Measurements from ENCODE around the gene CLN6. TPM values are rescaled to one million over a fixed set of nuclear protein-coding genes. Genes with fewer than 3 reads are reported as not detected.
"Not testable (repeated sequence)": the region's sequence is repeated elsewhere in the genome, so short reads cannot be mapped to it uniquely, and the experiment has no call there.

CLN6 gene
- total RNA-seq, 4 donors from 2014 or later = 20.3 to 38.1 (median 27.9) TPM

DNA sequence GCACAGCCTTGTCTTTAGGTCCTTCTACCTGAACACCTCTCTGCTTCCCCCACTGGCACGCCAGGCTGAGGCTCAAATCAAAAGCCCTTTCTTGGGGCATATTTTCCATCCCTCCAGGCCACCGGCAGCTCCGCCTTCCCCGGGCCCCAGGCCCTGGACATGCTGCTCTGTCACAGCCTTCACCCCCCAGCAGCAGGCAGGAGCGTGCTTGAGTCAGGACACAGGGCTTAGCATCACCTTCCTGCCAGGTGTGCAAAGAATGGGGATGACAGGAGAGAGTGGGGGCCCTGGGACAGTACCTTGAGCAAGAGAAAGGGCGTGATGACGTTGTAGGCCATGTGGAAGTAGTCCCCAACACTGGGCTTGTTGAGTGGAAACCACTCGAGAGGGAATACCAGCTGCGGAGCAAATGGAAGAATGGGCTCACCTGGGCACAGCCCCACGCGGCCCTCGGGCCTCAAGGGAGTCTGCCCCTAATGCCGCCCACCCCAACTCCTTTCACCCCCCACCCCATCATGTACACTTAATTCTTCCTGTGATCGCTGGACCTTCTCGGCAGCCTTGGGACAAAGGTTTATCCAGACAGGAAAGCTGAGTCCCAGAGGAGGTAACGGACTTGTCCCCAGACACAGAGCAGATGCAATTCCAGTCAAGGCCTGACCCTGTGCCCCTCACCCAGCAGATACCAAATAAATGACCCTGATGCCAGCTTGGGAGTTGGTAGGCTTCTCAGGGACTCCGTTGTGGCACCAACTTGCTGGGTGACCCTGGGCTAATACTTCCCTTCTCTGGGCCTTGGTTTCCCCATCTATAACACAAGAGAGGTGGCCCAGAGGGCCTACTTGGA is 15.3 kb downstream of the CLN6 start:
- peak; percentile 39 to 61 for DNase-seq (ENCODE audit: low spot score in 2 of 2)
- 94% methylated on average over 15 of the region's 17 CpGs for WGBS
- TF ChIP-seq POLR2A (IDR thresholded peaks at IDR 0.05) (no peak), EP300 (IDR thresholded peaks at IDR 0.05) (no peak), POLR2AphosphoS5 (IDR thresholded peaks at IDR 0.05) (no peak)
- TF ChIP-seq, protein P1, sequence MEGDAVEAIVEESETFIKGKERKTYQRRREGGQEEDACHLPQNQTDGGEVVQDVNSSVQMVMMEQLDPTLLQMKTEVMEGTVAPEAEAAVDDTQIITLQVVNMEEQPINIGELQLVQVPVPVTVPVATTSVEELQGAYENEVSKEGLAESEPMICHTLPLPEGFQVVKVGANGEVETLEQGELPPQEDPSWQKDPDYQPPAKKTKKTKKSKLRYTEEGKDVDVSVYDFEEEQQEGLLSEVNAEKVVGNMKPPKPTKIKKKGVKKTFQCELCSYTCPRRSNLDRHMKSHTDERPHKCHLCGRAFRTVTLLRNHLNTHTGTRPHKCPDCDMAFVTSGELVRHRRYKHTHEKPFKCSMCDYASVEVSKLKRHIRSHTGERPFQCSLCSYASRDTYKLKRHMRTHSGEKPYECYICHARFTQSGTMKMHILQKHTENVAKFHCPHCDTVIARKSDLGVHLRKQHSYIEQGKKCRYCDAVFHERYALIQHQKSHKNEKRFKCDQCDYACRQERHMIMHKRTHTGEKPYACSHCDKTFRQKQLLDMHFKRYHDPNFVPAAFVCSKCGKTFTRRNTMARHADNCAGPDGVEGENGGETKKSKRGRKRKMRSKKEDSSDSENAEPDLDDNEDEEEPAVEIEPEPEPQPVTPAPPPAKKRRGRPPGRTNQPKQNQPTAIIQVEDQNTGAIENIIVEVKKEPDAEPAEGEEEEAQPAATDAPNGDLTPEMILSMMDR (IDR thresholded peaks at IDR 0.05) = no peak
- no peaks in the 10 kb centered on the region for H3K9me3 ChIP-seq
- H3K36me3 ChIP-seq = peaks cover 23% of the 10 kb centered on the region
- no peaks in the 10 kb centered on the region for H3K27me3 ChIP-seq
- no peak overlapping the region for H3K27ac ChIP-seq
- no peak overlapping the region for H3K4me3 ChIP-seq
- peaks cover 8% of the 10 kb centered on the region for H3K4me1 ChIP-seq

DNA sequence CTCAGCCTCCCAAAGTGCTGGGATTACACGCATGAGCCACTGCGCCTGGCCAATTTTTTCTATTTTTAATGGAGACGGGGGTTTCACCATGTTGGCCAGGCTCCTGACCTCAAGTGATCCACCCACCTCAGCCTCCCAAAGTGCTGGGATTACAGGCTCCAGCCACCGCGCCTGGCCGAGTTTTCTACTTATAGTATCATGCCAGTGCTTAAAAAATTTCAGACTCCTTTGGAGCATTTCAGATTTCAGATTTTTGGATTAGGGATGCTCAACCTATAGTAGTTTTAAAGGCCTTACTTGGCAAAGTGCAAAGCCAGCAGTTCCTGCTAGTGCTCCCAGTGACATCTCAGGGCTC is 16.1 kb downstream of the CLN6 start:
- H3K4me3 ChIP-seq, H3K9me3 ChIP-seq, H3K27ac ChIP-seq, H3K27me3 ChIP-seq: not testable (repeated sequence)
- Histone ChIP-seq H3K36me3 (peaks cover 27% of the 10 kb centered on the region), H3K4me1 (peaks cover 11% of the 10 kb centered on the region)
- WGBS = 96% methylated on average over 6 of the region's 6 CpGs
- peak; percentile 19 to 44 for DNase-seq (ENCODE audit: low spot score in 2 of 2)

DNA sequence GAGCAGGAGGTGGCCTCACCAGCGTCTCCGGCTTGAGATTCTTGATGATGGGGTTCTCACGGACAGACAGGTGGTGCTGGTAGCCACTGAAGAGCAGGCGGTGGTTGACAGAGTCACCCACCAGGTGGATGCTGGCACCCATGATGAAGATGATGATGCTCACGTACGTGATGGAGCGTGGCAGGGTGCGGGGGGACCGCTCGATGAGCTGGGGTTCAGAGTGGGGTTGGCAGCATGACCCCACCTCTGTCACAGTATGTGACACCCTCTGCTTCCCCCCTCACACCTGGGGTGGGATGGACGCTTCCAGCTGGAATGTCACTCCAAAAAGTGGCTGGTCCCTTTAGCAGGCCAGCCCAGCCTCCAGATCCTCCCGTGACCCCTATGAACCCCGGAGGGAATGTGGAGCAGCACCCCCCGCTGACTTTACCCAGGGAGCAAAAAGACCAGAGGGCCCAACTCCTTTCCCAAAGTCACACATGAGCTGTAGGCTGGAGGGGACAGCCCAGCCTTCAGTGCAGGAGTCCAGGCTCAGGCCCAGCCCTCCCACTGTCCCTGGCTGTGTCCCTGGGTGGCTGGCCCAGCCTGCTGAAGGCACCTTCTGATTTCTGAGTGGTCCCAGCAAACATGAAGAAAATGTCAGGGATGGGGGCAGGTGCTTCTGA is 17.7 kb downstream of the CLN6 start:
- peak; percentile 53 to 72 for DNase-seq (ENCODE audit: low spot score in 2 of 2)
- Histone ChIP-seq H3K4me3 (no peak overlapping the region), H3K9me3 (no peaks in the 10 kb centered on the region), H3K36me3 (peaks cover 20% of the 10 kb centered on the region), H3K27me3 (no peaks in the 10 kb centered on the region), H3K27ac (no peak overlapping the region), H3K4me1 (peaks cover 12% of the 10 kb centered on the region)
- WGBS = 98% methylated on average over 11 of the region's 14 CpGs
- TF ChIP-seq POLR2A (IDR thresholded peaks at IDR 0.05) = no peak
- TF ChIP-seq, protein P1 (IDR thresholded peaks at IDR 0.05) = no peak
- no peak for TF ChIP-seq EP300 (IDR thresholded peaks at IDR 0.05)
- no peak for TF ChIP-seq POLR2AphosphoS5 (IDR thresholded peaks at IDR 0.05)

DNA sequence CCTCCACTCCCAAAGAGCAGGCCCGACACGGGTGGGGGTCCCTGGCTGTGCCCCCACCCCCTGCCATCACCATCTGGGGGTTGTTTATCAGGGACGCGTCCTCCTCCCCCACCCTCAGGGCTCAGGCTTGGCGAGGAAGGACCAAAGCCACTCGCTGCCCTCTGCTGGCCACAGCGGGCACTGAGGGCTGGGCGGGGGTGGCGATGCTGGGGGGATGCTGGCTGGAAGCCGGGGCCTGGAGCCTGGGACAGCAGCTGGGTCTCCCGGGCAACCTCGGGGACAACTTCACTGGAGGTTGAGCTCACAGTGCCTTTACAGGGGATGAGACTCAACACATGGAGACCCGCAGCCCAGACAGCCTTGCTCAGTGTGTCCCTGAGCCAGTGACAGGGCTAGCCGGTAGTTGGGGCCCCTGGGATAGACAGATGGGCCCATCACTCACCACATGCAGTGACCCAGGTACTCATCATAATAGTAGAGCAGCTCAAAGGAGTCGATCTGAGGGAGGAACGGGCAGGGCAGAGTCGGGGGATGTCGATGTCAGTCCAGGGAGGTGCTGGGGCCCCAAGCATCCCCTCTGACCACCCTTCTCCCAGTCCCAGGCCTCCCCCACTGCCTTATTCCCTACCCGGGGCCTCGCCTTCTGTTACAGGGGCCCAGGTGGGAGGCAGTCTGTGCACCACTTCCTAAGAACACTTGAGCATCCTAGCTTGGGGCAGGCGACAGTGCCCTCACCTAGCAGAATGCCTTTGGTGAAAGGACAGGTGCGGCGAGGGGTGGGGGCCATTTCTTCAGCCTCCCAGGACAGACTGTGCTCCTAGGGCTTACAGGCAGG is 18.5 kb downstream of the CLN6 start:
- H3K4me1 ChIP-seq = peaks cover 16% of the 10 kb centered on the region
- 61% methylated on average over 16 of the region's 23 CpGs for WGBS
- H3K4me3 ChIP-seq = no peak overlapping the region
- H3K36me3 ChIP-seq = peaks cover 18% of the 10 kb centered on the region
- H3K27me3 ChIP-seq = no peaks in the 10 kb centered on the region
- TF ChIP-seq, protein P1 (IDR thresholded peaks at IDR 0.05) = peak; percentile 55 to 84
- no peak for TF ChIP-seq POLR2A (IDR thresholded peaks at IDR 0.05)
- H3K9me3 ChIP-seq = no peaks in the 10 kb centered on the region
- H3K27ac ChIP-seq = no peak overlapping the region
- peak; percentile 74 to 83 for DNase-seq (ENCODE audit: low spot score in 2 of 2)

DNA sequence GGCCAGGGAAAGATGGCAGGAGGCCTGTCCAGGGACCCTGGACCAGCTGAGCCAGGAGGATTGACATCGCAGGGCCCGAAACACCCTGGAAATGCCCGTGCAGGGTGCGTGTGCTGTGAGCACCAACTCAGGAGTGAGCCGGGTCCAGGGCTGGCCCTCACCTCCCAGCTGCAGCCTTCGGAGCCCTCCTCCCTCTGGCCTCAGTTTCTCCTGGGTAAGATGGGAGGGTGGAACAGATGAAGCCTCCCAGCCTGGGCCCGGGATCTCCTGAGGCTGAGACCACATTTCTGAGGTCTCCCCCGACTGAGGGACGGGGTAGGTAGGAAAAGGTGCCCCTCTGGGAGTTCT is 19.1 kb downstream of the CLN6 start:
- Histone ChIP-seq H3K27me3 (no peaks in the 10 kb centered on the region), H3K9me3 (no peaks in the 10 kb centered on the region), H3K4me3 (no peak overlapping the region), H3K4me1 (peaks cover 22% of the 10 kb centered on the region), H3K36me3 (peaks cover 18% of the 10 kb centered on the region), H3K27ac (no peak overlapping the region)
- TF ChIP-seq POLR2A (IDR thresholded peaks at IDR 0.05) (no peak), POLR2AphosphoS5 (IDR thresholded peaks at IDR 0.05) (no peak), EP300 (IDR thresholded peaks at IDR 0.05) (no peak)
- TF ChIP-seq, protein P1 (IDR thresholded peaks at IDR 0.05) = no peak
- DNase-seq (ENCODE audit: low spot score in 2 of 2) = peak; percentile 43 to 65
- WGBS = 79% methylated on average over 8 of the region's 9 CpGs
